Upper lobe of left lung (tissue), 4 donors: Measurements from ENCODE around the gene TSPAN7.

Experiments
- EP300 ChIP-seq, 4 donors: sonication (generic); formaldehyde crosslinking; IDR thresholded peaks; one replicate each; pipeline ENCODE4 v1.5.1; 2017; ENCODE audit warnings: antibody characterized with exemption in 4 of 4, control low read depth in 2 of 4
- POLR2AphosphoS5 ChIP-seq, 2 donors: sonication (generic); formaldehyde crosslinking; IDR thresholded peaks; one replicate each; pipeline ENCODE4 v1.5.1; 2017; ENCODE audit warnings: antibody characterized with exemption in 2 of 2
- TF ChIP-seq, protein P1 (sequence below), 6 experiments: fragments of 450-650 bp in 4 of 6; fragments of 200-600 bp in 2 of 6; sonication (generic) in 2 of 6; IDR thresholded peaks; one replicate each; pipeline ENCODE4 v1.5.1; 2016 to 2019; ENCODE audit warnings: antibody characterized with exemption in 6 of 6

DNA sequence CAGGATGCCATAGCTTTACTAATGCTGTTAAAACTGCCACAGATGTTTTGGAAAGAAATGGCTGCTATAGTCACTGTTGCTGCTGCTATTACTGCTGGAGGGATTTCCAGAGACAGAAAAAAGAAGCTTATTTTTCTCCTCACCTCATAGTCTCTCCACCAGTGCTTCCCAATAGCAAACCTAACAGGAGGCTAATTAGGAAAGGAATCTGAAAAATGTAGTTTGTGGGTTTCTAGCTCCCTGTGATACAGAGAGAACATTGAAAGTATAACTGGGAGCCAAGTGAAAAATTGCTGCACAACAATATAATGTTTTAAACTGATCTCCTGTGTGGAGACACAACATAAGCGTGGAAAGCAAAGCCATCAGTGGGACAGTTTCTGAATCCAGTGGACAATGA lies 8.6 kb upstream of the TSPAN7 start:
- TF ChIP-seq, protein P1, sequence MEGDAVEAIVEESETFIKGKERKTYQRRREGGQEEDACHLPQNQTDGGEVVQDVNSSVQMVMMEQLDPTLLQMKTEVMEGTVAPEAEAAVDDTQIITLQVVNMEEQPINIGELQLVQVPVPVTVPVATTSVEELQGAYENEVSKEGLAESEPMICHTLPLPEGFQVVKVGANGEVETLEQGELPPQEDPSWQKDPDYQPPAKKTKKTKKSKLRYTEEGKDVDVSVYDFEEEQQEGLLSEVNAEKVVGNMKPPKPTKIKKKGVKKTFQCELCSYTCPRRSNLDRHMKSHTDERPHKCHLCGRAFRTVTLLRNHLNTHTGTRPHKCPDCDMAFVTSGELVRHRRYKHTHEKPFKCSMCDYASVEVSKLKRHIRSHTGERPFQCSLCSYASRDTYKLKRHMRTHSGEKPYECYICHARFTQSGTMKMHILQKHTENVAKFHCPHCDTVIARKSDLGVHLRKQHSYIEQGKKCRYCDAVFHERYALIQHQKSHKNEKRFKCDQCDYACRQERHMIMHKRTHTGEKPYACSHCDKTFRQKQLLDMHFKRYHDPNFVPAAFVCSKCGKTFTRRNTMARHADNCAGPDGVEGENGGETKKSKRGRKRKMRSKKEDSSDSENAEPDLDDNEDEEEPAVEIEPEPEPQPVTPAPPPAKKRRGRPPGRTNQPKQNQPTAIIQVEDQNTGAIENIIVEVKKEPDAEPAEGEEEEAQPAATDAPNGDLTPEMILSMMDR (IDR thresholded peaks at IDR 0.05), result no peak
- TF ChIP-seq POLR2AphosphoS5 (IDR thresholded peaks at IDR 0.05) (no peak), EP300 (IDR thresholded peaks at IDR 0.05) (no peak)
